Epidermal melanocyte (primary cell): ENCODE results near the gene MOB2.
"Not testable (repeated sequence)": the region's sequence is repeated elsewhere in the genome, so short reads cannot be mapped to it uniquely, and the experiment has no call there.

Source experiments
- DNase-seq: peaks from one replicate; pipeline ENCODE4 v3.0.0; 2011; ENCODE audit warnings: low spot score; ENCODE audit not compliant: insufficient read length

Gene MOB2

DNA sequence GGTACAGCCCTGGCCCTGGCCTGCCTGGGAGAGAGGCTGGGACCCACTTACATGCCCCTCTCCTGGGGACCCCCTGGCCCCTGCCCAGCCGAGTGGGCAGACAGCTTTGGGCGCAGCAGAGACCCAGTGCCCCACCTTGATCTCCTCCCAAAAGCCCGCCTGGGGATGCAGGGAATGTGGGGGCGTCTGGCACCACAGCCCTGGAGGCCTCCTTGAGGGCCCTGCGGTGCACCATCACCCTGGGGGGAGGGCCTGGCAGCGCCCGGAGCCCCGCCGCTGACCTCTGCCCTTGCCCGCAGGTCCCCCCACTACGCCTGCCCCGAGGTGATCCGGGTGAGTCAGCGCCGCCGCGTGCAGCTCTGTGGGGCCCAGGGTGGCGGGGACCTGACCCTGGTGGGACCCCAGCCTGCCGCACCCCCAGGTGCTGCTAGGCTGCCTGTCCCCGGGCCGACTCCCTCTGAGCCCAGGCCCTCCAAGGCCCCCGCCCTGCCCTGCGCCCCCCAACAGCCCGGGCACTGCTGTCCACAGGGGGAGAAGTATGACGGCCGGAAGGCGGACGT lies 43.7 kb downstream of the MOB2 start:
- no peak for DNase-seq

DNA sequence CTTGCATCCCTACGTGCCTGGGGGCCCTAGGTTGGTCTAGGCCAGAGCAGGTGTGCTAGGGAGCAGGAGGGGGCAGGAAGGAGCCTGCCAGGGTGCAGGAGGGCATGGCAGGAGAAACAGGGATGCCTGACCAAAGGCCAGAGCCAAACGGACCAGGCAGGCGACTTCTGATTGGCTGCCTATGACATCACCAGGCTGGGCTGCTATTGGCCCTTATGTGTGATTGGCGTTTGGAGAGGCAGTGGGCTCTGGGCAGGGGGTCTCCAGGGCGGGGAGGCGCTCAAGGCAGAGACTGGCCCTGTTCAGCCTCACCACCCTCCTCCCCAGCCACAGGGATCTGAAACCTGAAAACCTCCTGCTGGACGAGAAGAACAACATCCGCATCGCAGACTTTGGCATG lies 44.4 kb downstream of the MOB2 start:
- DNase-seq = no peak

DNA sequence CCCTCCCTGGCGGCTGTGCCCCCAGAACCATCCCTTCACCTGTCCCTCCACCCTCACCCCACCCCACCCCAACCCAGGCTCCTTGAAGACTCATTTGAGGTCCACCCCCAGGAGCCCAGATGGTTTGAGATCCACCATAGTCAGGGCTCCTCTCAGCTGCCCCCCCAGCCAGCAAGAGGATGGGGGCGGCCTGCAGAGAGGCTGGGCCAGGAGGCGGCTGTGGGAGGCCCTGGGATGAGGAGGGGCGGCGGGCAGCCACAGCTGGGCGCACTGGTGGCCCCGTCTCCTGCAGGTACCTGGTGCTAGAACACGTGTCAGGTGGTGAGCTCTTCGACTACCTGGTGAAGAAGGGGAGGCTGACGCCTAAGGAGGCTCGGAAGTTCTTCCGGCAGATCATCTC lies 46.1 kb downstream of the MOB2 start:
- DNase-seq = no peak

DNA sequence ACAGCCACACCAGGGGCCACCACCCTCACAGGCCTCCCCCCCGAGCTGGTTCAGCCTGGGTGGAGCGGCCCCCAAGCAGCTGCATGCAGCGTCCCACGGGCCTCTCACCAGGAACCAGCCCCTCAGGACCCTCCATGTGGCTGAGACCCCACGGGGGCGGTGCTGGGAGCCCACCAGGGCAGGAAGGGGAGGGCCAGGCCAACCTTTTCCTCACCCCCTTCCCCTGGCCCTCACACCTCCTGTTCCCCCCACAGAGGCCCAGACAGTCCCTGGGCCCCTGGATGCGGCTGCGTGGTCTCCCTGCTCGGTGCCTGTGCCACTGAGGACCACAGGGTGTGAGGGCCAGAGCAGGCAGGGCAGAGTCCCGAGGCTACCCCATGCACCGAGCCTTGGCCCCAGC lies 46.5 kb downstream of the MOB2 start:
- no peak for DNase-seq

DNA sequence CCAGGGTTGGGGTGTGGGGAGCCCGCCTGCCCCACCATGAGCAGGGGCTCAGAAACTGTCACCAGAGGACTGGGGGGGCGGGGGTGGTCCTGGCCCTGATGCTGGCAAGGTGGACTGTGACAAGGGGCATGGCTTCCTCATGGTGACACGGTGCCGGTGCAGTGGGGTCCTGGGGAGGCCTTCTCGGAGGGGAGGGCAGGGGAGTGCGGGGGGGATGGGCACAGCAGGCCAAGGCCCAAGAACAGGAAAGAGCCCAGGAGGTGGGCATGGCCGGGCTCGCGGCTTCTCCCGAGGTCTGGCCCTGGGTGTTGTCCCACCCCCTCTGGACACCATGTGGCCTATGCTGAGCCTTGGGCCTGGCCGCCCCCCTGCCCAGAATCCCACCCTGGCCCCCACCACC lies 47.2 kb downstream of the MOB2 start:
- no peak for DNase-seq

DNA sequence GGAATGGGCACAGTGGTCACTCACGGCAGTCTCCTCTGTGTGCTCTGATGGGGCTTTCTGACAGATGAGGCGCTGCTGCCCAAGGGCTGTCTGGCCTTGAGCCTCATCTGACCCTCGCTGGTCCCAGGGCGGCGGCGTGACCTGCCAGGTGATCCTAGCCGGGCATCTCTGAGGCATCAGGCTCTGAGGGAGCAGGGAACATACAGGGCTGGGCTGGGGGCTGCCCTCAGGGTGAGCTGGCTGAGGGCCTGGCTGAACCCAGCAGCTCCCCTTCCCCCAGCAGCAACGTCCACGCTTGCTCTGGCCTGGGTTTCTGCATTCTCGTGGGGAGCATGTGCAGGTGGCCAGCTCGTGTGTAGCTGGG lies 47.6 kb downstream of the MOB2 start:
- DNase-seq = no peak

DNA sequence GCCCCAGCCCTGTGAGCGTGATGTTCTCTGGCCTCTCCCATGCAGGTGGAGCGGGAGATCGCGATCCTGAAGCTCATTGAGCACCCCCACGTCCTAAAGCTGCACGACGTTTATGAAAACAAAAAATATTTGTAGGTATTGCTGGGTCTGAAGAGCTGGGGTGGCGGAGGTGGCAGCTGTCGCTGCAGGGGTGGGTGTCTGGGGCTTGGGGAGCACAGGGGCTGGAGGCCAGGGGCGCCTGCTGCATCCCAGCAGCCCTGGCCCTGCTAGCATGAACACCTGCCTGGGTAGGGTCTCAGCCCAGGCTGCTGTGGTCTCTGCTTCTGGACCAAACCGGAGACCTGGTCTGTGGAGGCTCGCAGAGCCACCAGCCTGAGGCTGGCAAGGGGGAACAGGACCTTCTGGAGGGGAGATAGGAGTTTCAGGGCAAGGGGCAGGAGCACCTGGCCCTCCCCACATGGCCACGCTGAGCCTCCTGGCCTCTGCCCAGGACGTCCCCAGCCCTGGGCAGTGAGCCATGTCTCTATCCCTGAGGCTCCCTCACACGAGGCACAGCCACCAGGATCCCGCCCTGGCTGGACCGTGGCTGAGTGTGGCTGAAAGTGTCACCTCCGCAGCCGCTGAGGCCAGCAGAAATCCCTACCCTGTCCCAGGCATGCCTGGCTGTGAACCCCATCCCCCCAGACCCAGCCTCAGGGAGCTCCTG lies 48.2 kb downstream of the MOB2 start:
- no peak for DNase-seq

DNA sequence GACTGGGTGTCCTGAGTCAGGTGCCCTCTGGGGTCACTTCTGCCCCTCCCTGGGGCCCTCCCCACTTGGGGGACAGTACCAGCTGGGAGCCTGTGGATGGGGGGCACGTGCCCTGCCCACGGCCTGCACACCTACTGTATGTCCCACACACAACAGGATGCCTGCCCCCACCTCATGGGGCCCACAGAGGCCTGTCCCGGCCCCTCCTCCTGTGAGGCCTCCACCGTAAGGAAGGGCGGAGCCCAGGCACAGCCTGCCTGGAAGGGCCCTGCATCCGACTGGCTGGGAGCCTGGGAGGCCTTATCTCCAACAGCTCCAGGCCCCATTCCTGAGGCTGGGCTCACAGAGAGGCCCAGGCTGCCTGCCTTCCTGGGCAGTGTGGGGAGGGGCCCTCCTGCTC lies 49.1 kb downstream of the MOB2 start:
- DNase-seq = no peak

DNA sequence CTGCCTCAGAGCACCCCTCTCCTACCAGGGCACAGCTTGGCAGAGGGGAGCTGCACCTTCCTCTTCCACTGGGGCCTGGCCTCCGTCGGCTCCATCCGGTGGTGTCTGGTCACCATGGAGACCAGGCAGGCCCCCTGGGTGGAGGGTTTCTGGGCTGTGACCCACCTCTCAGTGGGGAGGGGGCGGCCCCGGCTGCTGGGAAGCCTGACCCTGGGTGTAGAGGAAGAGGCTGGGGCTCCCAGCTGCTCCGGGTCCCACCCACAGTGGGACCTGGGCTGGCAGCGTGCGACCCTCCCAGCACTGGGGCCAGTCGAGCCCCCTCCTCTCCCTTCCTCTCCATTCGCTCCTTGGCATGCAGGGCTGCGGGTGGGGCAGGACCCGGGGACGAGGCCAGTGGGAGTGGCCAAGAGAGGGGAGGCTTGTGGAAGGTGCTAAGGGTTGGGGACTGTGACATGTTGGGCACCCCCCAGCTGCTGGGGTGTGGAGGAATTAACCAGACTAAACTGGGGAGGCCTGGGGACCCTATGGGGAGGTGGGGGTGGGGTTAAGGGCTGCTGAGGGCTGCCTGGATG lies 50.0 kb downstream of the MOB2 start:
- DNase-seq = no peak

DNA sequence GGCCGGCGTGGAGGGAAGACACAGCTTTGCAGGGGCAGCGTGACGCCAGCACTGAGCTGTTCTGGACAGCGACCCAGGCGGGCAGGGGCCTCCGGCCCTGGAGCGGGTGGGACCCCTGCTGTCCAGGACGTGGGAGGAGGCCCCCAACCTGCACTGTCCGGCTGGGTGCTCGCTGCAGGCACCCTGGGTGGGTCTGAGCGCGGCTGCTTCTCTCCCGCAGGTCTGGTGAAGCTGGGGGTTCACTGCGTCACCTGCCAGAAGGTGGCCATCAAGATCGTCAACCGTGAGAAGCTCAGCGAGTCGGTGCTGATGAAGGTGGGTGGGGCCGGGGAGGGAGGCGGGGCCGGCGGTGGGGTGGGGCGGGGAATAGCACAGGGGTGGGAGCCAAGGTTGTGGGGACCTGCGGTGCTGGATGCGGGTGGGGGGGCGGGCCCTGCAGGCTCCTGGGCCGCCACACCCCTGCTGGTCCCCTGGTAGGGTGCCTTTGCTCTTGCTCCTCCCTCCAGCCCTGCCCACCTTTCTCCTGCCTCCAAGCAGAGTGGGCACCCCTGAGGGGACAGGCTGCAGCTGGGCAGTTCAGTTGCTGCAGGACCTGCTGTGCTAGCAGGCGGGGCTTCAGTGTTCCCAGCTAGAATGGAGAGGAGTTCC lies 50.6 kb downstream of the MOB2 start:
- DNase-seq = no peak

DNA sequence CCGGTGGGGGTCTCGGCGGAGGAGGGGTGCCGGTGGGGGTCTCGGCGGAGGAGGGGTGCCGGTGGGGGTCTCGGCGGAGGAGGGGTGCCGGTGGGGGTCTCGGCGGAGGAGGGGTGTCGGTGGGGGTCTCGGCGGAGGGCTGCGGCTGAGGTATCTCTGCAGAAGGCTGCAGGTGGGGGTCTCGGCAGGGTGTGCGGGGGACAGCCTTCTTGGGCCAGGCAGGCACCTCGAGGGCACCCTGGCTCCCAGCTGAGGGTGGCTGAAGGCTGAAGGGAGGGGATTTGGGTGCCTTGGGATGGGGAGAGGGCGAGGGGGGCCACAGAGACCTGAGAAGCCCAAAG lies 51.1 kb downstream of the MOB2 start:
- DNase-seq = not testable (repeated sequence)

DNA sequence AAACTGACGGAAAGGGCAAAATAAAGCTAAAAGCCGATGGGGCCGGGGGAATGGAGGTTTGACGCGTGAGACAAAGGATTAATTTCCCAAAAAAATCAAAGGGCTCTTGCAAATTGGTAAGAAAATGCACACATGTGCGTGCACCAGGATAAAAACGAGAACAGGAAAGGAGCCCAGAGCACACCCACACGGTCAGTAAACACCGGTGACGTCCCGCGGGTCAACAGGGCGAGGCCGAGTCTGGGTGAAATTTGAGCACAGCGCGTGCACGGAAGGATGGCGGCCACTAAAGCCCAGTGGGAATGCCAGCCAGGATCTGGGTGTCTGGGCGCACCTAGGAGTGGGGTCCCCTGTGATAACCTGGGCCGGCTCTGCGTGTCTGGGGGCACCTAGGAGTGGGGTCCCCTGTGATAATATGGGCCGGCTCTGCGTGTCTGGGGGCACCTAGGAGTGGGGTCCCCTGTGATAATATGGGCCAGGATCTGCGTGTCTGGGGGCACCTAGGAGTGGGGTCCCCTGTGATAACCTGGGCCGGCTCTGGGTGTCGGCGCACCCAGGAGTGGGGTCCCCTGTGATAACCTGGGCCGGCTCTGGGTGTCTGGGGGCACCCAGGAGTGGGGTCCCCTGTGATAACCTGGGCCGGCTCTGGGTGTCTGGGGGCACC lies 52.5 kb downstream of the MOB2 start:
- DNase-seq = no peak

DNA sequence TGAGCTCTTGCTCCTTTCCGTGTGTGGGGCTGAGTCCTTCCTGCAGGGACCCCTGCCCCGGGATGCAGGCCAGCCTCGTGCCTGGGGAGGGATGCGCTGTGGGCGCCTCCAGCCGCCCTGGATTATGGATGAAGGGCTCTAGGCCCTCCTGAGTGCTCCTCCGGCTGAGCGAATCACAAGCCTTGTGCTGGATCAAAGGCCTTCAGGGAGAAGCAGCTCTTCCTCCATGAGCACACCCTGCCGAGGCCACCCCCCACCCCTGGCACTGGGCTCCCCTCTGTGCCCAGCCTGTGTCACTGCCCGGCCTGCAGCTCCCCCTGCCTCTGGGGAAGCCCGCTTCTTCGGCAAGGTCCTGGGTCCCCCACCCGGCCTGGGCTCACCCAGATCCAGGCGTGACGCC lies 53.0 kb downstream of the MOB2 start:
- no peak for DNase-seq

DNA sequence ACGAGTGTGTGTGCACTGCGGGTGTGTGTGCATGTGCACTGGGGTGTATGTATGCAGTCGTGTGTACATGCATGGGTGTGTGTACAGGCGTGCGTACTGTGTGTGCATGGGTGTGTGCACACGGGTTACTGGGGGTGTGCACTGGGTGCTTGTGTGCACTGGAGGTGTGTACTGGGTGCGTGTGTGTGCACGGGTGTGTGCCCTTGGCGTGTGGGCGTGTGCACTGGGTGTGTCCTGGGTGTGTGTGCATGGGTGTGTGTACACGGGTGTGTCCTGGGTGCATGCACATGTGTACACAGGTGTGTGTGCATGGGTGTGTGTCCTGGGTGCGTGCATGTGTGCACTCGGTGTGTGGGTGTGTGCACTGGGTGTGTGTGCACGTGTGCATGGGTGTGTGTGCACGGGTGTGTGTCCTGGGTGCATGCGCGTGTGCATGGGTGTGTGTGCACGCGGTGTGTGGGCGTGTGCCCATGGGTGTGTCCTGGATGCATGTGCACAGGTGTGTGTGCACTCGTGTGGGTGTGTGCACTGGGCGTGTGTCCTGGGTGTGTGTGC lies 57.7 kb downstream of the MOB2 start:
- no peak for DNase-seq

DNA sequence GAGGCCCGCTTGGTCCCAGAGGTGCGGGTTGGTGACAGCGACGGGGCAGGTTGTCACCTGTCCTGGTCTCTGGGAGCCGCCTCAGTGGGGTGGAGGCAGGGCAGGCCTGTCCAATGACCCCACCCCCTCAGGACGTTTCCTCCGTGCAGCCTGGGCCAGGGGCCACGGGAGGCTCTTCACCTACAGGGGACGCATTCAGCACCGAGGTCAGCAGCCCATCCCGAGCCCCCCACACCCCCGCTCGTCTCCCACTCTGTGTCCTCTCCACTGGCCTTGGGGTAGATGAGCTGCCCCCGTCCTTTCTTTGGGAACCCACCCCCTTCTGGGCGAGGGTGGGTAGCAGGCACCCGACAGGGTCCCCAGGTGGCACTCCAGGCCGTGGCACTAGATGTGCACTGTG lies 61.1 kb downstream of the MOB2 start:
- no peak for DNase-seq

DNA sequence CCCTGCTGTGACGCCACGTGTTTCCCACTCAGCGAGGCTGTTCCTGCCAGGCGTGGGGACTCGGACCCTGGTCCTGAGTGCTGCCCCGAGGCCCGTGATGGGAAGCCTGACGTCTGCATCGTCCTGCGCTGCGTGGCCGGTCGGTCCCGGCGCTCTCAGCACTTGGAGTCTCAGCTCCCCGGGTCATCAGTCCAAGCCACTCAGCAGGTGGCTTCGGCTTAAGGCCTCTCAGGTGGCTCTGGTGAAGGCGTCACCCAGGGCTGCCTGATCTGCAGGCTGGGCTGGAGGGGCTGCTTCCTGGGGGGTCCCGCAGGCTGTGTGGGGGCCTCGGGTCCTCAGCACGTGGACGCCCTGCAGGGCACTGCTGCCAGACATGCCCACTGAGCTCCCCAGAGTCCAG lies 61.6 kb downstream of the MOB2 start:
- DNase-seq = no peak

DNA sequence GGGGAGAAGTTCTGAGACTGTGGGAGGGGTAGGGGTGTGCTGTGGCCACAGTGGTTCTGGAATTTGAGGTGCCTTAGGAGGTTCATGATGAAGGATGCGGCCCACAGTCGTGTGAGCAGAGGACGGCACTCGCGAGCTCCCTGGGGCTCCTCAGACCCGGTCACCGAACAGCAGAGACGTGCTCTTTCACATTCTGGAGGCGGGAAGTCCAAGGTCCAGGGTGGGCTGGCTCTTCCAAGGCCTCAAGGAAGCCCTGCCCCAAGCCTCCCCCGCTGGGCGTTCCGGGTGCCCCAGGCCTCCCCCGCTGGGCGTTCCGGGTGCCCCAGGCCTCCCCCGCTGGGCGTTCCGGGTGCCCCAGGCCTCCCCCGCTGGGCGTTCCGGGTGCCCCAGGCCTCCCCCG lies 63.2 kb downstream of the MOB2 start:
- DNase-seq = not testable (repeated sequence)

DNA sequence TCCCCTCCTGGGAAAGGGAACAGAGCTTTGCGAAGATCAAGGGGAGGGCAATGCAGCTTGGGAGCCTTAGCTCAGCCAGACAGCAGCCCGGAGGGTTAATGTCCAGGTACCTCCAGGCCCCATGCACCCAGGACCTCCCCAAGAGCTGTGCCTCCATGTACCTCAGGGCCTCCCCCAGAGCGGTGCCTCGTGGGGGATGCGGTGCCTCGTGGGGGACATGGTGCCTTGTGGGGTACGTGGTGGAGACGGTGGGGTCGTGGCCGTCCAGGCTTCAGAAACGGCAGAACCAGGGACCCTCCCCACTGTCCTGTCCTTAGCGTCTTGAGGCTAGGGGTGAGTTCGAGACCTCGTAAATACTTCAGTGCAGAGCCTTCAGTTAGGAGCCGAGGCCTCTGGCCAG lies 63.6 kb downstream of the MOB2 start:
- no peak for DNase-seq

DNA sequence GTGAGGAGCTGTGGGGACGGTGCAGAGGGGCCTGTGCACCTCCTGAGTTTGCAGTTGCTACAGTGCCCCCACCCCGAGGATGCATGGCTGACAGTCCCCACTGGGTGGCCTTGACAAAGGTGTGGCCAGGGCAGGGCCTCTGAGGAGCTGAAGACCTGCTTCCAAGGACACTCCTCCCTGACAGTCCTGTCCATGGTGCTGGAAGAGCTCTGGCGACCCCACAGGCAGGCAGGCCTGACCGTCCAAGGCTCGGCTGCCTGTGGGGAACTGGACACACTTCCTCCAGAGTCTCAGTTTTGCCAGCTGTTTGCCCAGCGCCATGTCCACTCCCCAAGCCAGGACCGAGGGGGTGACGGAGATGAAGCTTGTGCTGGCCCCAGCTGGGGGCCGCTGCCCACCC lies 64.1 kb downstream of the MOB2 start:
- no peak for DNase-seq

DNA sequence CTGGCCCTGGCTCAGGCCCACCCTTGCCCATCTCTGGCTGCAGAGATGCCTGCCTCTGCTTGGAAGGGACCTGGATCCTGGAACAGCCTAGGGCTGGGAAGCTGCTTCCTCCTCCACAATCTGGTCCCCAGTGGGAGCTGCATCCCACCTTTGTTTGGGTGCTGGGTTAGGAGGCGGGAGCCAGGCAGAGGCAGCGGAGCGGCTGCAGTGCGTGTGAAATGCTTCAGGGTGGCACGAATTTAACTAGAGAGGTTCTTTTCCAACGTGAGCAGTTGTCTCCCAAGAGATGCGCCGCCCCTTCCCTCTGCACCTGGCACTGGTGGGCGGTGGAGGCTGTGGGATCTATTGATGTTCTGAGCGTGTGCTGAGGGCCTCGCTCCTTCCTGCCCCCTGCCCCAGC lies 65.3 kb downstream of the MOB2 start:
- no peak for DNase-seq

DNA sequence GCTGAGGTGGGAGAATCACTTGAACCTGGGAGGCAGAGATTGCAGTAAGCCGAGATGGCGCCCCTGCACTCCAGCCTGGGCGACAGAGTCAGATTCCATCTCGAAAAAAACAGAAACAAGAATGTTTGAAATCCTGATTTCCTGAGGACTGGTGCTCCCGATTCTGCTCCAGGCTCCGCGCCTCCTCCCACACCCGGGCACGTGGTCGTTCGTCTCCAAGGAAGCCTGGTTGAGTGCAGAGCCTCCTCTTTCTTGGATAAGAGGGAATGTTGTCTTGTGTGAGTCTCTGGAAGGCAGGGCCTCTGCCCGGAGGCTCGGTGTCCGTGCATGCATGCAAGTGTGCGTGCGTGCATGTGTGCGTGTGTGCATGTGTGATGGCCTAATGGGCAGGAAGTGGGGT lies 66.8 kb downstream of the MOB2 start:
- no peak for DNase-seq
